GM12873 (cell line): ENCODE measurements around the gene BCL11B.

Experiments
- TF ChIP-seq, protein P1 (sequence below): IDR thresholded peaks from 2 replicates; pipeline ENCODE4 v1.5.1; 2012; ENCODE audit warnings: low read depth, mild to moderate bottlenecking, moderate library complexity, low read length, control low read depth; ENCODE audit not compliant: insufficient read depth; ENCODE audit errors: missing control alignments

Gene BCL11B

DNA sequence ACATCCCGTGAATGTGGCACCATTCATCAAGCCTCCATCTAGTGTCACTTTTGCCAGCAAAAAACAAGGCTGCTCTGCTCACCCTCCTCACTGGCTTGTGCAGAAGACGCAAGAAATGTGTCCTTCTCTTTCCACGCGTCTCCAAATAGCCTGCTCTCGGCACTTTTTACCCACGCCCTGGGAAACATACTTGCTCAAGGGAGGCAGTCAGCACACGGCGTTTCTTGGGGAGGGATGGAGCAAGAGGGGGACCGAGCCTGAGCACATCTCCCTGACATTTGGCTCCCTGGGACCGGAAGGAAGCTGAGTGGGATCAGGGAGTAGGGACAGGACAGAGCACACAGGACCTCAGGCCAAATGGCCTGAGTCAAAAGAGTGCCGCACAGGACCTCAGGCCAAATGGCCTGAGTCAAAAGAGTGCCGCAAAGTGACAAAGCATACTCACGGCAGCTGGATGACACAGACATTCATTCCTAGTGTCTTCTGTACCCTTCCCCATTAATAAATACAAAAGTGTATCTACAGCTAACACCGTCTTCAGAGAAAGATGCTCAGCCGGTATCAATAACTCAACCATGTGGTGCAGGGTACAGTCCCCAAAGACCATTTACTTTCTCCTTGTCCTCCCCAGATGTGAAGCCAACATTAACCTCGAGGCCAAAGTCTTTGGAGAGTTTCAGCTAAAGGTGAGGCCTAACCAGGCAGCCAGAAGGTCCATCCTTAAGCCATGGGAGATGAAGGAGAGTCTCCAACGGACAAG lies 7.1 kb downstream of the BCL11B start:
- TF ChIP-seq, protein P1, sequence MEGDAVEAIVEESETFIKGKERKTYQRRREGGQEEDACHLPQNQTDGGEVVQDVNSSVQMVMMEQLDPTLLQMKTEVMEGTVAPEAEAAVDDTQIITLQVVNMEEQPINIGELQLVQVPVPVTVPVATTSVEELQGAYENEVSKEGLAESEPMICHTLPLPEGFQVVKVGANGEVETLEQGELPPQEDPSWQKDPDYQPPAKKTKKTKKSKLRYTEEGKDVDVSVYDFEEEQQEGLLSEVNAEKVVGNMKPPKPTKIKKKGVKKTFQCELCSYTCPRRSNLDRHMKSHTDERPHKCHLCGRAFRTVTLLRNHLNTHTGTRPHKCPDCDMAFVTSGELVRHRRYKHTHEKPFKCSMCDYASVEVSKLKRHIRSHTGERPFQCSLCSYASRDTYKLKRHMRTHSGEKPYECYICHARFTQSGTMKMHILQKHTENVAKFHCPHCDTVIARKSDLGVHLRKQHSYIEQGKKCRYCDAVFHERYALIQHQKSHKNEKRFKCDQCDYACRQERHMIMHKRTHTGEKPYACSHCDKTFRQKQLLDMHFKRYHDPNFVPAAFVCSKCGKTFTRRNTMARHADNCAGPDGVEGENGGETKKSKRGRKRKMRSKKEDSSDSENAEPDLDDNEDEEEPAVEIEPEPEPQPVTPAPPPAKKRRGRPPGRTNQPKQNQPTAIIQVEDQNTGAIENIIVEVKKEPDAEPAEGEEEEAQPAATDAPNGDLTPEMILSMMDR: no peak

DNA sequence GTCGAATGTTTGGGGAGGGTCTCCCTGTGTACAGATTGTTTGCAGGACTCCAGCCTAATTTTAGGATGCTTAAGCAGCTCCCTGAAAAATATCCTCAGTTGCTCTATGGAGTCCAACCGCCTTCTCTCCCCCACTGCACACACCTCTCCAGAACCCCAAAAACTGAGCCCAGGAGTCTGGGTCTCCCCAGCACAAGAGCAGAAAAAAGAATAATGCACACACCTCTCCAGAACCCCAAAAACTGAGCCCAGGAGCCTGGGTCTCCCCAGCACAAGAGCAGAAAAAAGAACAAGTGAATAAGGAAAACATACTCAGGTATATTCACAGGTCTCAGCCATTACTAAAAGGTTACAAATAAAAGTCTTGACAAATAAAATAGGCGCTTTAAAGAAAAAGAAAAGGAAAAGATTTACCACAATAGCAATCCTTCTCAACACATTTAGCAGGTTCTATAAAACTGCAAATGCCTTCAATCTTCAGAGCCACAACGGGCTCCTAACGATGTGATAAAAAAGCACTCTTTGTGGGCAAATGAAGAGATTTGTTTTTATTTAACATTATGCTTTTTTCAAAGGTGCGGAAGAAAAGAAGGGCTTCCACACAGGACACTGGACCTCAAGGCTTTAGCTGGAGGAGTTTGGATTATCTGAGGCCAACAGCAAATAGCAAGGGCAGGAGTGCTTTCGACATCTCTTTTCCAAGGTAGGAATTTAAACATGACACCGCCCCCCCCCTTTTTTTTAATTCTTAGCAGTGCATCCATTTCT lies 8.2 kb downstream of the BCL11B start:
- TF ChIP-seq, protein P1: no peak

DNA sequence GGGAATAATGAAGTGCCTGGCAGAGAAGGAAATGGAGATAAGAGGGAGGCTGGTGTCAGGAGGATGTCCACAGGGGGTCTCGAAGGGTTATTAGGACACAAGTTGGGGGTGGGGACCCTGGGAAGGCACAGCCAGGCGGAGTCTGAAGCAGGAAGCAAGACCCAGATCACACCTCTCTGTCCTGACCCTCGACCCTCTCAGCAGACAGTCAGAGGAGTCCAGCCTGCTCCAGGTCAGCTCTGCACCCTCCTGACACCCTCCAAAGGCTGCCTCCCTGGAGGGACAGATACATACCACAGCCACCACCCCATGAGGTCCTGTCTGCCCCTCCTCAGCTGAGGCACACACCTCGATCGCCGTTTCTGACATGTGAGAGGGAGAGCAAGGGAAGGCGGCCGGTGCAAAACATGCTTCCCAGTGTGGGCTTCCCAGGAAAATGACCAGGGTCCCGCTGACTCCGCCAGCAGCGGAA lies 9.0 kb downstream of the BCL11B start:
- TF ChIP-seq, protein P1: no peak

DNA sequence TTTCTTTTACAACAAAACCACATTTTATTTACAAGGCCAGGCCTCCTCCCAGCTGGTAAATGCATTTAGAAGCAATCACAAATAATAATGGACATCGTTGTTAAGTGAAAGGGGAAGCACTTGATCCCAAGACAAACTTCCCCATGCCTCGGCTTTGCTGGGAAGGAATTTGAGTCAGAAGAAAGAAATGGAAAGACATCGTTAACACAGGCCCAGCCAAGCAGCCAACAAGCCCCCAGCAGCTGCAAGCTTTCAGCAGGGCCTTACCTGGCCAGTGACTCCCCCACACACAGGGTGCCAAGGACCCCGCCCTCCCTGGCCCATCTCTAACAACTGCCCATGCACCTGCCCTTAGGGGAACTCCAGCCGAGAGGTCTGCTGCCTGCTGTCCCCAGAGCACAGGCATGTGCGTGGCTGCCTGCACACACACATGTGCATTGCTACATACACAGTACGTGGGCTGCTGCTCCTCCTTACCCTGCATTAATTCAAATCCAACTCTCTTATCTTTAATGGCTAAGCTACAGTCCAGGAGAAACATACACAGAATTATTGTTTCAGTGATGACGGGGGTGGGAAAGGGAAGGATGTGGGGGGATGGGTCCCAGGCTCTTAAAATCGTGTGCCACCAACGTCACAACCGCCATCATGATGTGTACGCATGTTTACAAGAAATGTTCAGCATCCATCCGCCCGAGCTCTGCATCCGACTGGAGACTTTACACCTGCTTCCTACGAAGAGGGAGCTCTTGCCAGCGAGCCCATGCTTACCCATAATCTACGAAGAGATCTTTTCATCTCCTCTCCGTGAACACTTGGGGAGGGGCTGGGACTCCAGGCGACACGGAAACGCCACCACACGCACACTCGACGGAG lies 9.8 kb downstream of the BCL11B start:
- TF ChIP-seq, protein P1: no peak

DNA sequence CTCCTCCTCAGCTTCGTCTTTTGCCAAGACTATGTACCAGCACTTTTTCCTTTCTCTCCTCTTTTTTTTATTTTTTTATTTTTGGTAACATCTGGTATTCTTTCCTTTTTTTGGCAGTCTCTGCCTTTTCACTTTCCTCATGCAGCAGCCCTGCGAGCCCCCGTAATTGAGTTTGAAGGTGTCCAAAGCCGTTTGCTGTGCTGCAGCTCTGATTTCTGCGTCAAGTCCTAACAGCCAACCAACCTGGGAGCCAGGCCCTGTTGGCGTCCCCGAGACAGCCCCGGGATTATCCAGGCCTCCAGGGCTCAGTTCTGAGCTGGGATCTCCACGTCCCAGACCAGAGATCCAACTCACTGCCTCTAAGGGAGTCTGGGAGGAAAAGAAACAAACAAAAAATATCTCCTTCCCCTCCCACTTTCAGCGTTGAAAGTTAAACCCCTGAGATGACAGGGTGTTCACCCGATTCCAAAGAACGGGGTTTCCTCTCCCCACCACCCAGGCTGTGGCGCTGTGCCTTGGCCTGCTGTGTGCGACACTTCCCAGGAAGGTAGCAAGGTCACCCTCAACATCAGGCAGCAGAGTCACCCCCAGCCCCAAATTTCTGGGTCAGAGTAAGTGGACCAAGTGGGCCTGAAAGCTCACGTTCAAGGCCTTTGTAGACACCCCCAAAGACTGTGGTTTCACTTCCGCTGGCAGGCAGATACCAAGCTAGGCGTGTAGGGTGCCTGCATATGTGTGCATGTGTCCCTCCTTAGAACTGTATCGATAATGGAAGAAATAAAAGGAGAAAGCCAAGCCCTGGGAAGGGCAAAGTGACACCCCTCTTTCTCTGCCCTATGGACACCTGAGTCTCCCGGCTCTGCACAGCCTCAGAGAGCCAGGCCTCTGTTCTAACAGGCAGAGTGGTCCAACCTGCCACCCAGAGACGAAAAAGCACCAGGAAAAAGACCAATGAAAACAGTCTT lies 11.1 kb downstream of the BCL11B start:
- TF ChIP-seq, protein P1: no peak

DNA sequence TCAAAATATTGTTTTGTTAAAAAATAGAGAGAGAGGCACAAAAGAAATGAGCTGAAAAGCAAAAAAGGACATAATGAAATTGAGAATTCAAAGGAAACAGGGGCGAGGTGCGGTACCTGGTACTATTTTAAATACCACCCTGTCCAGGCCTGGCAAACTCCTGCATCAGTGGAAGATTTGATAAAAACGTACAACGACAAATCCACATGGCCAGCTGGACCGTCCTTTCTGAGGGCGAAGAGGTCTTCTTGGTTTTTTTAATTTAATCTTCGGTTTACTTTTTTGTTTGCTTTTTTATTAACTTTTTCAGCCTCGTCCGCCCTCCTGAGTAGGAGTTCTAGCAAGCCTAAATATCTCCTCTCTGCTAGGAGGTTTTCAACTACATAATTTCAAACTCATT lies 11.9 kb downstream of the BCL11B start:
- TF ChIP-seq, protein P1: no peak
